H1 (cell line): ENCODE results near the gene HTR3A. TPM values are rescaled to one million over a fixed set of nuclear protein-coding genes. Genes with fewer than 3 reads are reported as not detected.

Experiments used
- EGR1 ChIP-seq: IDR thresholded peaks from 2 replicates; pipeline ENCODE4 v1.6.1; 2011; ENCODE audit warnings: low read depth, low read length, borderline replicate concordance
- SIN3A ChIP-seq, 2 experiments: IDR thresholded peaks in 1 of 2; conservative IDR thresholded peaks in 1 of 2; 2 replicates each; pipeline ENCODE4 v1.6.1; 2011 to 2012; ENCODE audit warnings: low read length in 2 of 2, improper control_type of control experiment in 1 of 2, low read depth in 1 of 2, mild to moderate bottlenecking in 1 of 2
- SRF ChIP-seq: IDR thresholded peaks from 2 replicates; pipeline ENCODE4 v1.6.1; 2011; ENCODE audit warnings: mild to moderate bottlenecking, low read depth, low read length, moderate library complexity
- polyA plus RNA-seq, 7 experiments: library from polyadenylated mRNA; depleted of rRNA in 3 of 7; stranded (reverse) in 5 of 7; unstranded in 2 of 7; fragments of >200 nt in 5 of 7; fragments of 200-250 nt in 2 of 7; gene quantifications; 1 replicate in 5 of 7; 2 replicates in 1 of 7; 4 replicates in 1 of 7; pipeline versions ENCODE4 v1.2.1 to v1.2.3, GENCODE V29; 2011 to 2013; ENCODE audit warnings: missing spikeins in 2 of 7, mixed read lengths in 2 of 7
- total RNA-seq: library from RNA; stranded (reverse); fragmentation: NEBNext Ultra II Directional; extraction: Animal tissue kit (Norgen Biotek cat#: 25700); gene quantifications from 2 replicates; pipeline ENCODE4 v1.2.1, GENCODE V29; 2021

Gene HTR3A
- total and polyA plus RNA-seq, 2 of the 8 experiments (the other 6 are each of a cell fraction or from before 2014, with no cell fraction given) = 7.5 to 8.9 TPM

GRCh38 chr11:114010931-114011330 lies 36.0 kb downstream of the HTR3A start (continued):
- TF ChIP-seq EGR1 (no peak), SRF (no peak), SIN3A (conservative IDR thresholded peaks at IDR 0.05 in 1 of 2, IDR thresholded peaks at IDR 0.05 in 1 of 2; ENCODE audit: low read depth in 1 of 2, low read length in 2 of 2) (no peak)
- TF ChIP-seq, all 59 proteins: peak for 0
